CD4-positive, alpha-beta T cell (primary cell): ENCODE measurements around the gene SMIM35. TPM values are rescaled to one million over a fixed set of nuclear protein-coding genes. Genes with fewer than 3 reads are reported as not detected.

ENCODE experiments used
- ATAC-seq: fragments of 200-7000 bp; cut with Tn5 transposase; one replicate; pipeline ENCODE4 v1.10.0; 2022; ENCODE audit warnings: mild to moderate bottlenecking; ENCODE audit not compliant: poor library complexity
- CTCF ChIA-PET: fragments of 350-600 bp; sonication (Branson Sonifier 250); formaldehyde crosslinking; loops from one replicate; lab custom pipeline; 2021; ENCODE audit warnings: antibody characterized with exemption, inconsistent platforms; lab: Charles Lee
- POLR2A ChIA-PET: fragments of 350-600 bp; sonication (Branson Sonifier 250); formaldehyde crosslinking; loops from one replicate; lab custom pipeline; 2021; ENCODE audit warnings: antibody characterized with exemption, inconsistent platforms; lab: Charles Lee
- DNase-seq, 14 experiments: peaks; one replicate each; pipeline ENCODE4 v3.0.0-alpha.2; 2013 to 2020; ENCODE audit warnings: mixed read lengths in 2 of 14
- H3K27ac ChIP-seq, 2 donors: one replicate each; pipeline versions ENCODE4 v1.5.1 to v1.7.0; 2013; ENCODE audit warnings: low read length in 2 of 2, low read depth in 1 of 2, mild to moderate bottlenecking in 1 of 2
- H3K27me3 ChIP-seq, 2 experiments: 1 replicate in 1 of 2; 2 replicates in 1 of 2; pipeline versions ENCODE4 v1.6.1 to v1.7.0; 2013; ENCODE audit warnings: low read length in 2 of 2, control low read depth in 1 of 2, mild to moderate bottlenecking in 1 of 2, moderate library complexity in 1 of 2; ENCODE audit not compliant: insufficient read depth in 2 of 2, control insufficient read depth in 1 of 2
- H3K36me3 ChIP-seq: one replicate; pipeline ENCODE4 v1.6.1; 2013; ENCODE audit warnings: low read length, control low read depth; ENCODE audit not compliant: insufficient read depth
- H3K4me1 ChIP-seq: one replicate; pipeline ENCODE4 v1.6.1; 2013; ENCODE audit warnings: low read length, control low read depth; ENCODE audit not compliant: insufficient read depth
- H3K4me3 ChIP-seq: one replicate; pipeline ENCODE4 v1.5.1; 2013; ENCODE audit warnings: mild to moderate bottlenecking, low read length, moderate library complexity
- H3K9me3 ChIP-seq, 2 experiments: 1 replicate in 1 of 2; 2 replicates in 1 of 2; pipeline versions ENCODE4 v1.6.1 to v1.7.0; 2013; ENCODE audit warnings: low read length in 2 of 2, mild to moderate bottlenecking in 2 of 2, control low read depth in 1 of 2, moderate library complexity in 1 of 2; ENCODE audit not compliant: control insufficient read depth in 1 of 2, insufficient read depth in 1 of 2
- H3K27ac Mint-ChIP-seq: one replicate; pipeline ENCODE4 v1.8.0; 2020; ENCODE audit warnings: mixed read lengths
- H3K27me3 Mint-ChIP-seq: one replicate; pipeline ENCODE4 v1.8.0; 2021; ENCODE audit warnings: mixed read lengths
- H3K36me3 Mint-ChIP-seq: one replicate; pipeline ENCODE4 v1.8.0; 2021; ENCODE audit warnings: low read depth, mixed read lengths
- H3K4me1 Mint-ChIP-seq: one replicate; pipeline ENCODE4 v1.8.0; 2021; ENCODE audit warnings: low read depth, mixed read lengths
- H3K4me3 Mint-ChIP-seq: one replicate; pipeline ENCODE4 v1.8.0; 2020; ENCODE audit warnings: mild to moderate bottlenecking, mixed read lengths
- H3K9me3 Mint-ChIP-seq: one replicate; pipeline ENCODE4 v1.8.0; 2020; ENCODE audit warnings: mixed read lengths
- intact Hi-C, 2 experiments: fragments of 100-400 bp; cut with DNase I in 1 of 2; cut with micrococcal nuclease in 1 of 2; formaldehyde crosslinking; loops; one replicate each; pipeline versions ENCODE4 v1.15.1 to v1.9.0; 2023 to 2025; cut with DNase I, micrococcal nuclease
- total RNA-seq, 174 experiments: library from RNA in 2 of 174; stranded (reverse) in 2 of 174; gene quantifications; one replicate each; pipeline ENCODE4 v1.2.3 and lab custom pipeline; 2021 to 2026
- TF ChIP-seq, protein P1 (sequence below): fragments of 200-600 bp; IDR thresholded peaks from one replicate; pipeline ENCODE4 v1.8.0; 2022; ENCODE audit warnings: antibody characterized with exemption, mild to moderate bottlenecking

Gene SMIM35
- total RNA-seq, 2 experiments from 2014 or later = 0.06 to 0.08 TPM

DNA sequence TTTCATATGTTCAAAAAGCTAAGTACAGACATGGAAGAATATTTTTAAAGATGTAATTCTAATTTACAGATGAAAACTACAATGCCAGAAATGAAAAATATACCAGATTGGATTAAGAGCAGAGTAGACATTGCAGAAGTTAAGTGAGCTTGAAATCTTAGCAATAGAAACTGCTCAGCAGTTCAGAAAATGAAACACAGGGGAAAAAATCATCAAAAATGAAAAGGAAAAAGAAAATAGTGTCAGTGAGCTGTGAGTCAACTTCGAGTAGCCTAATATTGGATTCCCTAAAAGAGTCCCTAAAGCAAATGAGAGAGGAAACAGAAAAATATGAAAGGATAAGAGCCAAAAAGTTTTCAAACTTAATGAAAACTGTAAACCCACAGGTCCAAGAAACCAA is 126.4 kb downstream of the SMIM35 start:
- DNase-seq (no peak), ATAC-seq (no peak)
- TF ChIP-seq, protein P1, sequence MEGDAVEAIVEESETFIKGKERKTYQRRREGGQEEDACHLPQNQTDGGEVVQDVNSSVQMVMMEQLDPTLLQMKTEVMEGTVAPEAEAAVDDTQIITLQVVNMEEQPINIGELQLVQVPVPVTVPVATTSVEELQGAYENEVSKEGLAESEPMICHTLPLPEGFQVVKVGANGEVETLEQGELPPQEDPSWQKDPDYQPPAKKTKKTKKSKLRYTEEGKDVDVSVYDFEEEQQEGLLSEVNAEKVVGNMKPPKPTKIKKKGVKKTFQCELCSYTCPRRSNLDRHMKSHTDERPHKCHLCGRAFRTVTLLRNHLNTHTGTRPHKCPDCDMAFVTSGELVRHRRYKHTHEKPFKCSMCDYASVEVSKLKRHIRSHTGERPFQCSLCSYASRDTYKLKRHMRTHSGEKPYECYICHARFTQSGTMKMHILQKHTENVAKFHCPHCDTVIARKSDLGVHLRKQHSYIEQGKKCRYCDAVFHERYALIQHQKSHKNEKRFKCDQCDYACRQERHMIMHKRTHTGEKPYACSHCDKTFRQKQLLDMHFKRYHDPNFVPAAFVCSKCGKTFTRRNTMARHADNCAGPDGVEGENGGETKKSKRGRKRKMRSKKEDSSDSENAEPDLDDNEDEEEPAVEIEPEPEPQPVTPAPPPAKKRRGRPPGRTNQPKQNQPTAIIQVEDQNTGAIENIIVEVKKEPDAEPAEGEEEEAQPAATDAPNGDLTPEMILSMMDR = no peak
- ChIA-PET CTCF (interaction anchor here (1.0 to 2.0 kb wide), 3 partner anchors 10 to 153 kb away, joined by 3 to 12 read pairs (median 3); no protein-coding TSS in a partner anchor), POLR2A (interaction anchor here (1.0 to 1.9 kb wide), 4 partner anchors 9 to 145 kb away, joined by 3 to 13 read pairs (median 6); partner anchors contain the start of gene IL10RA)
- Histone ChIP-seq H3K27me3 (no peaks in the 10 kb centered on the region), H3K4me3 (no peak overlapping the region), H3K27ac (no peak overlapping the region), H3K4me1 (peaks cover 3% of the 10 kb centered on the region), H3K9me3 (peaks cover 0 to 8% of the 10 kb centered on the region in 2 experiments), H3K36me3 (no peaks in the 10 kb centered on the region)
- Mint-ChIP-seq H3K27me3 (no peaks in the 10 kb centered on the region), H3K36me3 (peaks cover 29% of the 10 kb centered on the region), H3K27ac (no peak overlapping the region), H3K9me3 (peaks cover 14% of the 10 kb centered on the region), H3K4me1 (peaks cover 66% of the 10 kb centered on the region), H3K4me3 (no peak overlapping the region)
- intact Hi-C loops = no loop called here

DNA sequence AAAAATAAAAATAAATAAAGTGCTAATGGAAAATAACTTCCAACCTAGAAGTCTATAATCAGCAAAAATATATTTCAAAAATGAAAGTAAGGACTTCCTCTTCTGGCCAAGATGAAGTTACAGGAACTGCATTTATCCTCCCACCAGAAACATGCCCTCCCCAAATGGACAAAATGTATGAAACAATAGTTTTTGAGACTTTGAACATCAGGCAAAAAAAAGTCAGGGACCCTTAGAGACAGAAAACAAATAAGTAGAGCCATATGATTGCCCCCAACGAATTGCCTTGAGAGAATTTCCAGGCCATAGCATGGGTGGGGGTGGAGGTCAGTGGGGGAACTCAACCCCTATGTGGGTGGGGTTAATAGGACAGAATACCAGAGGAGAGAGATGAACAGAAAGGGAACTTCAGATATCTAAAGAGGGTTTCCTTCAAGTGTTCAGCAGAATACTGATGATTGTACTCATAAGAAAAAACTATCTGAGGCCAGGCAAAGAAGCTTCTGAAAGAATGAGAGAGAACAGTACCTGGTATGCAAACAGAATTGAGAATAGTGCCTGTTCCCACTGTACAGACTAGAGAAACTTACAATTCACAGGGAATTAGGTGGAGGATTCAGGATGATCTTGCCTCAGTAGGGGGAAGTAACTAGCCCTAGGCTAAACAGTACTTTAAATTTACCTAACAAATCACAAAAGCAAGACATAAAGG is 127.2 kb downstream of the SMIM35 start:
- Histone ChIP-seq H3K27ac (no peak overlapping the region), H3K27me3 (no peaks in the 10 kb centered on the region), H3K36me3 (no peaks in the 10 kb centered on the region), H3K9me3 (peaks cover 0 to 8% of the 10 kb centered on the region in 2 experiments), H3K4me3 (no peak overlapping the region), H3K4me1 (peaks cover 5% of the 10 kb centered on the region)
- ATAC-seq = no peak
- Mint-ChIP-seq H3K36me3 (peaks cover 29% of the 10 kb centered on the region), H3K27me3 (no peaks in the 10 kb centered on the region), H3K9me3 (peaks cover 14% of the 10 kb centered on the region), H3K4me1 (peaks cover 73% of the 10 kb centered on the region), H3K4me3 (no peak overlapping the region), H3K27ac (no peak overlapping the region)
- intact Hi-C loops = loop anchor here in 1 of 2 experiments (2.0 kb wide), 1 partner anchor 13 kb away; no protein-coding TSS in a partner anchor
- POLR2A ChIA-PET = interaction anchor here (1.0 to 1.9 kb wide), 4 partner anchors 9 to 144 kb away, joined by 3 to 13 read pairs (median 6); partner anchors contain the start of gene IL10RA
- TF ChIP-seq, protein P1 = no peak
- no peak for DNase-seq
- CTCF ChIA-PET = interaction anchor here (2.0 kb wide), 1 partner anchor 13 kb away, joined by 12 read pairs; no protein-coding TSS in a partner anchor

DNA sequence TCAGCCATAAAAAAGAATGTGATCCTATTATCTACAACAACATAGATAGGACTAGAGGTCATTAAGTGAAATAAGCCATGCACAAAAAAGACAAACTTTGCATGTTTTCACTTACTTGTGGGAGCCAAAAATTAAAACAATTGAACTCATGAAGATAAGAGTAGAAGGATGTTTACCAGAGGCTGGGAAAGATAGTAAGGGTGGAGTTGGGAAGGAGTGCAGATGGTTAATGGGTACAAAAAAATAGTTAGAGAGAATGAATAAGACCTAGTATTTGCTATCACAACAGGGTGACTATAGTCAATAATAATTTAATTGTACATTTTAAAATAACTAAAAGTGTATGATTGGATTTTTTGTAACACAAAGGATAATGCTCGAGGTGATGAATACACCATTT is 127.8 kb downstream of the SMIM35 start:
- Histone ChIP-seq H3K4me1 (peaks cover 12% of the 10 kb centered on the region), H3K36me3 (no peaks in the 10 kb centered on the region), H3K9me3 (peaks cover 0 to 8% of the 10 kb centered on the region in 2 experiments), H3K4me3 (no peak overlapping the region), H3K27ac (no peak overlapping the region), H3K27me3 (no peaks in the 10 kb centered on the region)
- Mint-ChIP-seq H3K4me1 (peaks cover 77% of the 10 kb centered on the region), H3K27ac (no peak overlapping the region), H3K36me3 (peaks cover 29% of the 10 kb centered on the region), H3K9me3 (peaks cover 14% of the 10 kb centered on the region), H3K27me3 (no peaks in the 10 kb centered on the region), H3K4me3 (no peak overlapping the region)
- no peak for DNase-seq
- no peak for ATAC-seq
- ChIA-PET POLR2A (no interaction called here), CTCF (no interaction called here)
- intact Hi-C loops = loop anchor here in 1 of 2 experiments (2.0 kb wide), 1 partner anchor 14 kb away; no protein-coding TSS in a partner anchor
- TF ChIP-seq, protein P1 = no peak

Other genes starting within 250 kb of the SMIM35 start
- gene FXYD6, start 210.3 kb downstream of the SMIM35 start, total RNA-seq = not detected
- 1 to 10 TPM in 1 of 2 experiments, under 1 TPM in 1; 0.99 to 1.4 TPM for gene TMPRSS13, start 157.6 kb downstream of the SMIM35 start, total RNA-seq
- 100 to 1,000 TPM; 193 to 203 TPM for gene IL10RA, start 100.6 kb downstream of the SMIM35 start, total RNA-seq
- gene TMPRSS4, start 9.9 kb downstream of the SMIM35 start, total RNA-seq = not detected
- gene SCN4B, start 65.9 kb upstream of the SMIM35 start, total RNA-seq = not detected
- gene SCN2B, start 89.7 kb upstream of the SMIM35 start, total RNA-seq = not detected
- gene JAML, start 138.0 kb upstream of the SMIM35 start, total RNA-seq = 10 to 100 TPM; 26.7 to 30.3 TPM
- 10 to 100 TPM; 29.0 to 30.2 TPM for gene MPZL3, start 165.4 kb upstream of the SMIM35 start, total RNA-seq
- gene MPZL2, start 177.3 kb upstream of the SMIM35 start, total RNA-seq = 1 to 10 TPM in 1 of 2 experiments, under 1 TPM in 1; 0.95 to 1.8 TPM
- 100 to 1,000 TPM; 483 to 515 TPM for gene CD3E, start 217.8 kb upstream of the SMIM35 start, total RNA-seq